Measurements from ENCODE around the gene EPHA4. TPM values are rescaled to one million over a fixed set of nuclear protein-coding genes. Genes with fewer than 3 reads are reported as not detected.

Gene EPHA4
- total RNA-seq, 4 donors from 2014 or later = 10.2 to 42.2 (median 20.6) TPM

GRCh38 chr2:221558107-221558506, 14.0 kb downstream of the EPHA4 start:
- DNase-seq (ENCODE audit: low spot score in 2 of 2) = no peak
- no peaks in the 10 kb centered on the region for H3K36me3 ChIP-seq
- 84 to 85% methylated on average over 3 of the region's 3 CpGs for WGBS, 2 donors
- TF ChIP-seq EP300 (IDR thresholded peaks at IDR 0.05) (no peak), POLR2A (IDR thresholded peaks at IDR 0.05) (no peak)
- TF ChIP-seq, protein P1, sequence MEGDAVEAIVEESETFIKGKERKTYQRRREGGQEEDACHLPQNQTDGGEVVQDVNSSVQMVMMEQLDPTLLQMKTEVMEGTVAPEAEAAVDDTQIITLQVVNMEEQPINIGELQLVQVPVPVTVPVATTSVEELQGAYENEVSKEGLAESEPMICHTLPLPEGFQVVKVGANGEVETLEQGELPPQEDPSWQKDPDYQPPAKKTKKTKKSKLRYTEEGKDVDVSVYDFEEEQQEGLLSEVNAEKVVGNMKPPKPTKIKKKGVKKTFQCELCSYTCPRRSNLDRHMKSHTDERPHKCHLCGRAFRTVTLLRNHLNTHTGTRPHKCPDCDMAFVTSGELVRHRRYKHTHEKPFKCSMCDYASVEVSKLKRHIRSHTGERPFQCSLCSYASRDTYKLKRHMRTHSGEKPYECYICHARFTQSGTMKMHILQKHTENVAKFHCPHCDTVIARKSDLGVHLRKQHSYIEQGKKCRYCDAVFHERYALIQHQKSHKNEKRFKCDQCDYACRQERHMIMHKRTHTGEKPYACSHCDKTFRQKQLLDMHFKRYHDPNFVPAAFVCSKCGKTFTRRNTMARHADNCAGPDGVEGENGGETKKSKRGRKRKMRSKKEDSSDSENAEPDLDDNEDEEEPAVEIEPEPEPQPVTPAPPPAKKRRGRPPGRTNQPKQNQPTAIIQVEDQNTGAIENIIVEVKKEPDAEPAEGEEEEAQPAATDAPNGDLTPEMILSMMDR (IDR thresholded peaks at IDR 0.05) = no peak
- no peaks in the 10 kb centered on the region for H3K27me3 ChIP-seq
- no peak overlapping the region for H3K4me3 ChIP-seq
- peaks cover 0 to 11% (median 0%) of the 10 kb centered on the region in 4 donors for H3K4me1 ChIP-seq
- no peak overlapping the region for H3K27ac ChIP-seq
- no peaks in the 10 kb centered on the region for H3K9me3 ChIP-seq

DNA sequence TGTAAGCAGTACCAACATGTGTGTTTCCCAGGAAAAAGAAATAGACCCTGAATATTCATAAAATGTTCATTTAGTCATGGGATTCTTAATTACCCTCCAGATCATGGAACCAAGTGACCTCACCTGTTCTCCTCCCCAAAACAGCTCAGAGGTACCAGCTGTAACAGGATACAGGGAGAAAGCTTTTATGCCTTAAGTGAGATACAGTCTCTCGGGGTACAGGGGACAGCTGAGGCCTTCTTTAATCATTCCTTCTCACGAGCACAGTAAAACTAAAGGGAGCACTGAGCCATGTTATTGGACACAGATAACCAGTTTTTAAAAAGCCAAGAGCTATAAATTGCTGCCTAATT, 16.6 kb downstream of the EPHA4 start:
- WGBS, 2 donors = 60 to 64% methylated on average over 2 of the region's 2 CpGs
- Histone ChIP-seq H3K9me3 (no peaks in the 10 kb centered on the region), H3K27me3 (no peaks in the 10 kb centered on the region), H3K27ac (no peak overlapping the region), H3K4me3 (no peak overlapping the region), H3K36me3 (no peaks in the 10 kb centered on the region), H3K4me1 (peaks cover 0 to 11% (median 0%) of the 10 kb centered on the region in 4 donors)
- no peak for TF ChIP-seq EP300 (IDR thresholded peaks at IDR 0.05)
- TF ChIP-seq POLR2A (IDR thresholded peaks at IDR 0.05) = no peak
- TF ChIP-seq, protein P1 (IDR thresholded peaks at IDR 0.05) = no peak
- DNase-seq (ENCODE audit: low spot score in 2 of 2) = no peak

GRCh38 chr2:221554769-221555493, 17.2 kb downstream of the EPHA4 start:
- no peak for TF ChIP-seq EP300 (IDR thresholded peaks at IDR 0.05)
- no peak for TF ChIP-seq POLR2A (IDR thresholded peaks at IDR 0.05)
- TF ChIP-seq, protein P1 (IDR thresholded peaks at IDR 0.05) = no peak
- H3K4me3 ChIP-seq = no peak overlapping the region
- H3K36me3 ChIP-seq = no peaks in the 10 kb centered on the region
- no peak overlapping the region for H3K27ac ChIP-seq
- WGBS, 2 donors = 55 to 56% methylated on average over 4 of the region's 4 CpGs
- peaks cover 0 to 11% (median 0%) of the 10 kb centered on the region in 4 donors for H3K4me1 ChIP-seq
- no peaks in the 10 kb centered on the region for H3K27me3 ChIP-seq
- no peaks in the 10 kb centered on the region for H3K9me3 ChIP-seq
- DNase-seq (ENCODE audit: low spot score in 2 of 2) = no peak

GRCh38 chr2:221553333-221553732, 18.8 kb downstream of the EPHA4 start:
- no peak for TF ChIP-seq POLR2A (IDR thresholded peaks at IDR 0.05)
- TF ChIP-seq EP300 (IDR thresholded peaks at IDR 0.05) = no peak
- TF ChIP-seq, protein P1 (IDR thresholded peaks at IDR 0.05) = no peak
- no peaks in the 10 kb centered on the region for H3K27me3 ChIP-seq
- H3K36me3 ChIP-seq = no peaks in the 10 kb centered on the region
- H3K27ac ChIP-seq = no peak overlapping the region
- no peak for DNase-seq (ENCODE audit: low spot score in 2 of 2)
- H3K4me1 ChIP-seq = peaks cover 0 to 11% (median 0%) of the 10 kb centered on the region in 4 donors
- WGBS, 2 donors = 83 to 87% methylated on average over 4 of the region's 4 CpGs
- H3K4me3 ChIP-seq = no peak overlapping the region
- H3K9me3 ChIP-seq = no peaks in the 10 kb centered on the region

GRCh38 chr2:221552291-221552690, 19.8 kb downstream of the EPHA4 start:
- Histone ChIP-seq H3K27me3 (no peaks in the 10 kb centered on the region), H3K27ac (no peak overlapping the region), H3K4me3 (no peak overlapping the region), H3K9me3 (no peaks in the 10 kb centered on the region), H3K36me3 (no peaks in the 10 kb centered on the region), H3K4me1 (peaks cover 0 to 11% (median 0%) of the 10 kb centered on the region in 4 donors)
- 85 to 89% methylated on average over 4 of the region's 4 CpGs for WGBS, 2 donors
- DNase-seq (ENCODE audit: low spot score in 2 of 2) = no peak
- TF ChIP-seq, protein P1 (IDR thresholded peaks at IDR 0.05) = no peak
- TF ChIP-seq EP300 (IDR thresholded peaks at IDR 0.05) = no peak
- TF ChIP-seq POLR2A (IDR thresholded peaks at IDR 0.05) = no peak
